Measurements from ENCODE around the gene EPHB4.
A peak's percentile ranks its signal among the peaks of the same experiment; 100 is the strongest.
"Not testable (repeated sequence)": the region's sequence is repeated elsewhere in the genome, so short reads cannot be mapped to it uniquely, and the experiment has no call there.

EPHB4 gene

GRCh38 chr7:100855515-100855914 is 28.2 kb upstream of the EPHB4 start:
- TF ChIP-seq CTCF (IDR thresholded peaks at IDR 0.05; ENCODE audit: low read depth, low read length), result no peak
- Histone ChIP-seq H3K4me1 (peaks cover 8% of the 10 kb centered on the region; the same call in 1 of the 2 replicates), H3K4me3 (ENCODE audit: low read depth, low read length) (no peak overlapping the region), H3K36me3 (peaks cover 6% of the 10 kb centered on the region), H3K27me3 (no peaks in the 10 kb centered on the region), H3K9me3 (no peaks in the 10 kb centered on the region)
- no peak for DNase-seq

GRCh38 chr7:100854899-100855298 is 27.6 kb upstream of the EPHB4 start:
- not testable (repeated sequence) for H3K4me1 ChIP-seq; H3K36me3 ChIP-seq; DNase-seq; H3K27me3 ChIP-seq; H3K9me3 ChIP-seq; H3K4me3 ChIP-seq (ENCODE audit: low read depth, low read length)

GRCh38 chr7:100854146-100854895 is 27.0 kb upstream of the EPHB4 start:
- no peak for TF ChIP-seq CTCF (IDR thresholded peaks at IDR 0.05; ENCODE audit: low read depth, low read length)
- H3K4me3 ChIP-seq (ENCODE audit: low read depth, low read length), result no peak overlapping the region
- DNase-seq, result no peak
- H3K9me3 ChIP-seq, result no peaks in the 10 kb centered on the region
- no peaks in the 10 kb centered on the region for H3K27me3 ChIP-seq
- H3K4me1 ChIP-seq, result 0 out of 2 replicates have a peak, but pooled peaks cover 2% of the 10 kb centered on the region
- H3K36me3 ChIP-seq, result no peaks in the 10 kb centered on the region

- Histone ChIP-seq H3K36me3 (no peaks in the 10 kb centered on the region), H3K9me3 (no peaks in the 10 kb centered on the region), H3K4me3 (ENCODE audit: low read depth, low read length) (peak within 1 kb of the TSS; percentile 78), H3K27me3 (no peaks in the 10 kb centered on the region), H3K4me1 (0 out of 2 replicates have a peak, but pooled peaks cover 2% of the 10 kb centered on the region)
- peak; percentile 89 for TF ChIP-seq CTCF (IDR thresholded peaks at IDR 0.05; ENCODE audit: low read depth, low read length)
- DNase-seq, result peak; percentile 97
These were observed 24.9 kb upstream of the EPHB4 start, which contains the start of gene SLC12A9 for GRCh38 chr7:100852048-100852872. TSS of gene SLC12A9 (plus strand) at chr7:100852713. CDS start at chr7:100854198, 1,485 bp downstream.

- H3K4me1 ChIP-seq, result 0 out of 2 replicates have a peak, but pooled peaks cover 2% of the 10 kb centered on the region
- TF ChIP-seq CTCF (IDR thresholded peaks at IDR 0.05; ENCODE audit: low read depth, low read length), result no peak
- no peak overlapping the region for H3K4me3 ChIP-seq (ENCODE audit: low read depth, low read length)
- no peaks in the 10 kb centered on the region for H3K27me3 ChIP-seq
- H3K36me3 ChIP-seq, result no peaks in the 10 kb centered on the region
- no peak for DNase-seq
- H3K9me3 ChIP-seq, result no peaks in the 10 kb centered on the region
These were observed 20.0 kb upstream of the EPHB4 start for GRCh38 chr7:100847360-100847759.

GRCh38 chr7:100840470-100841100 is 13.3 kb upstream of the EPHB4 start:
- DNase-seq, result no peak
- no peaks in the 10 kb centered on the region for H3K9me3 ChIP-seq
- no peaks in the 10 kb centered on the region for H3K4me1 ChIP-seq
- TF ChIP-seq CTCF (IDR thresholded peaks at IDR 0.05; ENCODE audit: low read depth, low read length), result no peak
- no peaks in the 10 kb centered on the region for H3K36me3 ChIP-seq
- no peaks in the 10 kb centered on the region for H3K27me3 ChIP-seq
- no peak overlapping the region for H3K4me3 ChIP-seq (ENCODE audit: low read depth, low read length)

Measured in BE2C (cell line).